Stimulated activated effector memory CD8-positive, alpha-beta T cell treated with anti-CD3 and anti-CD28 coated beads, Interleukin-12 subunit alpha, Interleukin-12 subunit beta, amount 100 ng/mL, for 72 hours (primary cell): ENCODE measurements around the gene CAPZB.

Source experiments
- ATAC-seq: fragments of 150-1000 bp; cut with Tn5 transposase; 2 replicates; pipeline ENCODE4 v1.10.0; 2021
- DNase-seq, 2 donors: peaks; one replicate each; pipeline ENCODE4 v3.0.0; 2021 to 2022; ENCODE audit warnings: low spot score in 2 of 2
- H3K27ac Mint-ChIP-seq: one replicate; pipeline ENCODE4 v1.8.0; 2022; ENCODE audit warnings: mild to moderate bottlenecking, mixed read lengths
- H3K36me3 Mint-ChIP-seq: one replicate; pipeline ENCODE4 v1.8.0; 2022; ENCODE audit warnings: mild to moderate bottlenecking, mixed read lengths
- H3K4me1 Mint-ChIP-seq: one replicate; pipeline ENCODE4 v1.8.0; 2022; ENCODE audit warnings: mixed read lengths
- H3K4me3 Mint-ChIP-seq: one replicate; pipeline ENCODE4 v1.8.0; 2022; ENCODE audit warnings: mild to moderate bottlenecking, mixed read lengths
- H3K9me3 Mint-ChIP-seq: one replicate; pipeline ENCODE4 v1.8.0; 2022; ENCODE audit warnings: mixed read lengths

CAPZB gene

DNA sequence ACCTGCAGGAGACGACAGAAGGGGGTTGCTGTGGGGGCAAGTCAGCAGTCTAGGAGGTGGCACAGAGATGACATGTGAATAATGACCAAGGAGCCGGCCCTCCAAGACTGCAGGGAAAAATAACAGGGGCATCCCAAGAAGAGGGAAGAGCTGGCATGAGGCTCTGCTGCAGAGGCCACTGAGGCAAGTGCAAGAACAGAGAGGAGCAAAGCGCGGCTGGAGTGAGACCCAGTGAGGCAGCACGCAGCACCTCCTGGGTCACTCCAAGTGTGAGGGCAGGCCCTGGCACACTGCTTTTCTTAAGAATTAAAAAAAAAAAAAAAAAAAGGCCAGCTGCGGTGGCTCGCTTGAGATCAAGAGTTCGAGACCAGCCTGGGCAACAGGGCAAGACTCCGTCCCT lies 93.1 kb downstream of the CAPZB start:
- peaks cover 85% of the 10 kb centered on the region for H3K4me1 Mint-ChIP-seq
- H3K4me3 Mint-ChIP-seq = peak overlapping the region; percentile 64
- DNase-seq (no peak), ATAC-seq (no peak)
- no peaks in the 10 kb centered on the region for H3K9me3 Mint-ChIP-seq
- peaks cover 43% of the 10 kb centered on the region for H3K36me3 Mint-ChIP-seq
- peak overlapping the region; percentile 79 for H3K27ac Mint-ChIP-seq

DNA sequence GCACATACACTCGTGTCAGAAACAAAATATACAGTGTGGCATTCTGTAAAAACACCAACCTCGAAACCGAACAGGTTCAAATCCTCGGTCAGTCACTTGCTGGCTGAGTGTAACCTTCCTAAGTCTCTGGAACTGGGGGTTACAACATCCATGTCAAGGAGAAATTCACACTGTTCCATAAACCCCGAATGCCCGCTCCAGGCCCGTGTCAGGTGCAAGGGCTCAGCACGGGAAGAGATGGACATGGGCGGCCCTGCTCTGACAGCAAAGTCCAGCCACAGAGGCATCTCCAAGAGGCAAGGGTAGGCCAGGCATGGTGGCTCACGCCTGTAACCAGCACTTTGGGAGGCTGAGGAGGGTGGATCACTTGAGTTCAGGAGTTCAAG lies 93.8 kb downstream of the CAPZB start:
- DNase-seq (no peak), ATAC-seq (peak; percentile 27)
- H3K4me3 Mint-ChIP-seq = peak overlapping the region; percentile 64
- peak overlapping the region; percentile 79 for H3K27ac Mint-ChIP-seq
- peaks cover 43% of the 10 kb centered on the region for H3K36me3 Mint-ChIP-seq
- H3K9me3 Mint-ChIP-seq = no peaks in the 10 kb centered on the region
- H3K4me1 Mint-ChIP-seq = peaks cover 82% of the 10 kb centered on the region

DNA sequence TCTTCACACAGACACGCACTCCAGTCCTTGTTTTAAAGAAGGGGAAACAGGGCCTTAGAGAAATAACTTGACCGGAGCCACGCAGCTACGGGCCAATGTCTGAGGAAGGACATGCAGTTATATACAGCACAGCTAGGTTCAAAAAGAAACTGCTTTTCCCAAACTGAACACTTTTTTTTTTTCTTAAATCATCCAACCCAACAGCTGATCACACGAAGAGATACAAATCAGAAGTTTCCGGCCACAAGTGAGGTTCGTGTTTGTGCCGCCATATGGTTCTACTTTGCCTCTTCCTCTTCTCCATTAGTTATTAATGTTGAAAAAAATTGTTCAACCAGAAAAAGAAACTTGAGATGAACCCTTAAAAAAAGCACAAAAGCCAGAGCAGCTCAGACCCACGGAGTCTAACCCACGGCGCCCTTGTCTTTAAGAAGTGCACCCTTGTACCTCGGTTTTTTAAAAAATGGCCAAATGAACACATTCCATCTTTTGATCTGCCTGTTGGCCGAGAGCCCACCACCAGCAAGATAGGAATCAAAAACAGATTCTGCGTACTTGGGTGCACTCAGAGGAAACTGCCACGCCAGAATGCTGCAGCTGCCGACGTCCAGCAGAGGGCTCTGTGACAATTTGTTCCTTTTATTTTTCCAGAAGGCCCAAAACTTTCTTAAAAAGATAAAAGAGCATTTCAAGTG lies 94.3 kb downstream of the CAPZB start:
- peak; percentile 60 for ATAC-seq
- peak in 1 of 2 donors; percentile 62 for DNase-seq
- peak overlapping the region; percentile 79 for H3K27ac Mint-ChIP-seq
- H3K9me3 Mint-ChIP-seq = no peaks in the 10 kb centered on the region
- peaks cover 80% of the 10 kb centered on the region for H3K4me1 Mint-ChIP-seq
- peaks cover 48% of the 10 kb centered on the region for H3K36me3 Mint-ChIP-seq
- H3K4me3 Mint-ChIP-seq = peak overlapping the region; percentile 64

DNA sequence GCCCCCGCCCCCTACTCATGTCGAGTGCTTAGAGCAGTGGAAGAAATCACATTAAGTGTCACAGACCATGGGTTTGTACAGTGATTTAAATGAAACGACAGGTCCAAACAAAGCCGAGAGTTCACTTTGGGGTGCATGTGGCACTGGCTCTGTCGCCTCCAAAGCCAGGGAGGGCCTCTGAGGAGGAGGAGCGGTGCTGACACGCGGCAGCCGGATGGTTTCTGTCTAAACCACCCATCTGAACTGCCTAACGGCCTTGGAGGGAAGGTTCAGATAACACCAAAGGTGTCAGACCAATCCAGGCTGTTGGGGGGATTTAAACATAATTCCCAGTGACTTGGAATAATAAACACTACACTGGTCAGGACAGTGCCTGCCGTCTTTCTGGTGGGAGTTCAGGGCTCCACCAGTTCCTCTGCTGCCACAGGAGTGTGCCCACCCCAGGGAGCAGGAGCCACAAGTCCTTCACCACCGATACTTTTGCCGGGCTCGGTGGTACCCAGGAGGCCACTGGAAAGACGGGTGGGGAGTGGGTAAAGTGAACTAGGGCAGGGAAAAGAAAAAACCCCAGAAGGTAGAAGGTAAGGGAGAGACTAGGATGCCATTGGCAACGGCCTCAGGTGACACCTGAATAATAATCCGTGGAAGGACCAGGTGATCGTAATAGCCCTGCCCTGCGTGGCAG lies 95.0 kb downstream of the CAPZB start:
- H3K9me3 Mint-ChIP-seq = no peaks in the 10 kb centered on the region
- H3K27ac Mint-ChIP-seq = peak overlapping the region; percentile 79
- H3K36me3 Mint-ChIP-seq = peaks cover 49% of the 10 kb centered on the region
- peak overlapping the region; percentile 64 for H3K4me3 Mint-ChIP-seq
- no peak for ATAC-seq
- no peak for DNase-seq
- H3K4me1 Mint-ChIP-seq = peaks cover 73% of the 10 kb centered on the region

DNA sequence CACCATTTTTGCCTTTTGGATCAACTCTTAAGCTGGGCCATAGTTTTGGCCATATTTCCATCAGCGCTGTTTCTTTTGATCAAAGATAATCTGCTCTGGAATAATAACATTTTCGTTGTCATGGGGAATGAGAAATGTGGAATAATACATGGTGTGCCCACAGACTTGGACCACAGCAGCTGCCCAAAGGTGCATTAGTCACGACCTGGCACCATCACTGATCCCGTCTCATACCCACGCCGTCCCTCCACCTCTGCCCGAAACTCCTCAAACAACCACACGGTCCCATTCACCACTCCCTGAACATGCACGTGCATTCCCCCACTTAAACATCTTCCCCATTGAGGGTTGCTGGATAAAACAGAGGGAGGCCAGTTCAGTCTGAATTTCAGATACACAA lies 96.4 kb downstream of the CAPZB start:
- DNase-seq = no peak
- Mint-ChIP-seq H3K4me3 (no peak overlapping the region), H3K4me1 (peaks cover 76% of the 10 kb centered on the region), H3K9me3 (no peaks in the 10 kb centered on the region), H3K36me3 (peaks cover 51% of the 10 kb centered on the region), H3K27ac (peak overlapping the region; percentile 79)
- no peak for ATAC-seq

DNA sequence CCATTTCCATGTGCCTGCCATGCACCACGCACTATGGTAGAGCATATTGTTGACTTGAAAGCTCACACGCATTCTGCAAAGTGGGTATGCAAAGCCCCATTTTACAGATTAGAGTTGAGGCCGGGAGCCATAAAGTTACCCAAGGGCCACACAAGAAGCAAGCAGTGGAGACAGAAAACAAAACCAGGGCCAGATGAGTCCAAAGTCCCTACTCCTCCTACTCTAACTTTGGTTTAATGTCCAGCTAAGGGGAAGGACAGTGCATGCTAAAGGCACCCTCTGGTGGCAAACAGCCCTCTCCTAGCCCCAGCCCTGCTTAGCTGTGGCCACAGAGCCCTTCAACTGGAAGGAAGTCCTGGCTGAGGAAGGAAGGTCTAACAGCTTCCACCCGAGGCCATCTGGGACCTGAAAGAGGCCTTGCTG lies 98.3 kb downstream of the CAPZB start:
- ATAC-seq (no peak), DNase-seq (no peak)
- Mint-ChIP-seq H3K36me3 (peaks cover 68% of the 10 kb centered on the region), H3K4me1 (peaks cover 57% of the 10 kb centered on the region), H3K9me3 (no peaks in the 10 kb centered on the region), H3K27ac (peak overlapping the region; percentile 68), H3K4me3 (no peak overlapping the region)

DNA sequence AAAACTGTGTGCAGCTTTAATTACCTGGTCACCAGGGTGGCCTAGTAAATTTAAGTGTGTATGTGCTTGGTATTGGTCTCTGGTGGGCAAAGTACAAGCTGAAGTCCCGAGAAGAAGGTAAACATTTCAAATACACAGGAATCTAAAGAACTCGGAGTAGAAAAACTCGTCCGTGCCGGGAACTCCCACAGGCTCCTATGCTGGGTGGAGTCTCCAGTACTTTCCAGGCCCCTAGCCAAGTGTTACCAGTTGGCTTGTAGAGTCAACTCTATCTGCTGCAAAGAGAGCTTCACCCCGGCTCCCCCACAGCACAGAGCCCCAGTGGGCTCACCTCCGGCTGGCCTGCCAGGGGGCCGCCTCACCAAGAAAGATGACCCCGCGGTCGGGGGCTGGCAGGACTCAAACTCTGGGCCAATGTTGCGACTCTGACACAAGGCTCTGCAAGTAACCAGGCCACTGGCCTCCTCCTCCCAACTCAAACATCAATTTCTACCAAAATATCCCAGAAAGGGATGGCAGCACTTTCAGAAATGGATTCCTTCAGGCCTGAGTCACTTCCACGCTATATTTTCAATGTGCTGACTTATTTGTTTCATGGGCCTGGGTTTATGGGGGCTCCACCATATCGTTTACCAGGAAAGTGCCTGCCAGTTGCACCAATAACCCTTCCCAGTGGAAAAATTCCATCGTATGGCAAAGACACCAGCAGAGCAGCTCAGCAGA lies 99.3 kb downstream of the CAPZB start:
- H3K9me3 Mint-ChIP-seq = no peaks in the 10 kb centered on the region
- no peak for ATAC-seq

DNA sequence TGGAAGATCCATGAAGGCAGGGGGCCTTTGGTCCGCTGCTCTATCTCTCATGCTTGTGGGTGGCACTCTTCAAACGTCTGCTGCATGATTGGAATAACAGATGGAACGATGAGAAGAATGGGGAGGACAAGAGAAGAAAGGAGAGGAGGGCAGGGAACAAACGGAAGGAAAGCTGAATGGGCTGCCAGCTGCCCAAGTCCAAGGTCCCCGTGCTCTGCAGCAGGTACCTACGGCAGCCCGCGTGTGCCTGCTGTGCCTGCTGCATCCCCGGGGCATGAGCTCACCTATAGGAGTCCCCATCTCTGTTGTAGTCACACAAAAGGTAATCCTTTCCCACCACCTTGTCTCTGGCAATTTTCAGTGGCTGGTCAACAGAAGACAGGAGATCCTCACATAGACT lies 100.1 kb downstream of the CAPZB start:
- Mint-ChIP-seq H3K36me3 (peaks cover 83% of the 10 kb centered on the region), H3K4me3 (no peak overlapping the region), H3K27ac (peak overlapping the region; percentile 70), H3K4me1 (peaks cover 39% of the 10 kb centered on the region), H3K9me3 (no peaks in the 10 kb centered on the region)
- DNase-seq = no peak
- no peak for ATAC-seq

More for the DNA sequence above, 99.3 kb downstream of the CAPZB start:
- H3K4me3 Mint-ChIP-seq = no peak overlapping the region
- no peak for DNase-seq
- peak overlapping the region; percentile 70 for H3K27ac Mint-ChIP-seq
- peaks cover 75% of the 10 kb centered on the region for H3K36me3 Mint-ChIP-seq
- peaks cover 47% of the 10 kb centered on the region for H3K4me1 Mint-ChIP-seq

DNA sequence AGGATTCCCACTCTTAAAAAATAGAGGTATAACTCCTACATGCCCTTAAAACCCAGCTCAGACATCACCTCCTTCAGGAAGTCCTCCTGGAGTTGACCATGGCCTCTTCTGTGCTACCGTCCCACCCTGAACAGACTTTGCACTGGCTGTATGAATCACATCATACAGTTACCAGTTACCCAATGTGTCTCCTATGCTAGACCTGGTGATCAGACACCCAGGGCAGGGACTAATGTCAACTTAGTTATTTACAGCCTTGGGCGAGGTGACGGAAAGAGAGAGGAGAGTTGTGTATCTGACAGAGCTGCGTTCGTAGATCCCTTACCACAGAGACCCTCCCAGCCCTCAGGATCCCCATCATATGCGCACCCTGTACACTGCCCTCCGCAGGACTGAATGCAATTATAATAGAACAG lies 100.6 kb downstream of the CAPZB start:
- ATAC-seq = no peak
- Mint-ChIP-seq H3K4me1 (peaks cover 36% of the 10 kb centered on the region), H3K9me3 (no peaks in the 10 kb centered on the region), H3K27ac (peak overlapping the region; percentile 70), H3K36me3 (peaks cover 87% of the 10 kb centered on the region), H3K4me3 (no peak overlapping the region)
- no peak for DNase-seq

DNA sequence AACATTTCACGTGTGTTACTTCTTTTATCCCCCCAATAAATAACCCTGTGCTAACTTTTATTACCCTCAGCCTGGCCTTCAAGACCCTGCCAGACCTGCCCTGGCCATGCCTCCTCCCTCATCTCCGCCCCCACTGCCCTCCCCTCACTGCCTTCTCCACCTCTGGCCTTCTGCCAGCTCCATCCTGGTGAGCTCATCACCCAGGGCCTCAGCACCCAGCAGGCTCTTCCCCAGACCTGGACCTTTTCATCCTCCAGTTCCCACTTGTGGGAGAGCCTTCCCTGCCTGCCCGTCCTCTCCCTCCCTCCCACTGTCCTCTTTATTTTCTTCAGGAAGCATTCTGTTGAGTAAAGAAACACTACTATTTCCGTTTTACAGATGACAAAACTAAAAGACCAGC lies 101.2 kb downstream of the CAPZB start:
- Mint-ChIP-seq H3K4me3 (no peak overlapping the region), H3K9me3 (no peaks in the 10 kb centered on the region), H3K4me1 (peaks cover 36% of the 10 kb centered on the region), H3K27ac (peak overlapping the region; percentile 70), H3K36me3 (peaks cover 87% of the 10 kb centered on the region)
- no peak for ATAC-seq
- DNase-seq = no peak

DNA sequence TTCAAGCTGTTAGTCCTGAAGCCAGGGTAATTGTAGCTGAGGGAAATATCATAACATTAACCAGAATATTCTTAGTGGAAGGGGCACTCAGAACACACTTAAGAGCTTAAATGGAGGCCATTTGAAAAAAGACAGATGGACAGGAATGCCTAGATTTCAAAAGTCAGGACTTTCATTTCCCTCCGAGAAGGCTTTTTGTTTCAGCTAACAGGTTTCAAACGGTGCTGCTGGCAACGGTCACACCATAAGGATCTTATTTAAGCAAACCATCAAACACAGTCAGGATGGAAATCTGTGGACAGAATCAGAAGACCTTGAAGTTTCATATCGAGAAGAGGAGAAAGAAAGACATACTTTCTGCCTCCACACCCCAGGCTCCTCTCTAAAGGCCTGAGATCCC lies 103.1 kb downstream of the CAPZB start:
- Mint-ChIP-seq H3K9me3 (no peaks in the 10 kb centered on the region), H3K4me3 (no peak overlapping the region), H3K4me1 (peaks cover 33% of the 10 kb centered on the region), H3K36me3 (peaks cover 93% of the 10 kb centered on the region), H3K27ac (peak overlapping the region; percentile 20)
- ATAC-seq = no peak
- DNase-seq = no peak

DNA sequence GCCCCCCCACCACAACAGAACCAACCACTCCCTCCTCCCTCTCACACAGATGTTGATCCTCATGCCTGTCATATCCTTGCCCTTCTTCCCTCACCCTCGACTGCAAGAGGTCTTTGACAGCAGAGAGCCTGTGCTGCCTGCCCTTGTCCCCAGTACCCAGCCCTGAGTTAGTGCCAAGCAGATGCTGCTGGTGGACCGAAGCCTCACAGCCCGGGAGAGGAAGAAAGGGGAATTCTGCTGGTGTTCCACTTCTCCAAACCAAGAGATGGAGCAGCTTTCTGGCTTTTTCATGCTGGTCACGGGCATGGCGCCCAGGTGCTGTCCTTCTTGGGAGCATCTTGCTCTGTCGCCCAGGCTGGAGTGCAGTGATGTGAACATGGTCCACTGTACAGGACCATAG lies 104.1 kb downstream of the CAPZB start:
- Mint-ChIP-seq H3K36me3 (peaks cover 100% of the 10 kb centered on the region), H3K27ac (no peak overlapping the region), H3K4me1 (peaks cover 33% of the 10 kb centered on the region), H3K9me3 (no peaks in the 10 kb centered on the region), H3K4me3 (no peak overlapping the region)
- ATAC-seq = no peak
- no peak for DNase-seq

DNA sequence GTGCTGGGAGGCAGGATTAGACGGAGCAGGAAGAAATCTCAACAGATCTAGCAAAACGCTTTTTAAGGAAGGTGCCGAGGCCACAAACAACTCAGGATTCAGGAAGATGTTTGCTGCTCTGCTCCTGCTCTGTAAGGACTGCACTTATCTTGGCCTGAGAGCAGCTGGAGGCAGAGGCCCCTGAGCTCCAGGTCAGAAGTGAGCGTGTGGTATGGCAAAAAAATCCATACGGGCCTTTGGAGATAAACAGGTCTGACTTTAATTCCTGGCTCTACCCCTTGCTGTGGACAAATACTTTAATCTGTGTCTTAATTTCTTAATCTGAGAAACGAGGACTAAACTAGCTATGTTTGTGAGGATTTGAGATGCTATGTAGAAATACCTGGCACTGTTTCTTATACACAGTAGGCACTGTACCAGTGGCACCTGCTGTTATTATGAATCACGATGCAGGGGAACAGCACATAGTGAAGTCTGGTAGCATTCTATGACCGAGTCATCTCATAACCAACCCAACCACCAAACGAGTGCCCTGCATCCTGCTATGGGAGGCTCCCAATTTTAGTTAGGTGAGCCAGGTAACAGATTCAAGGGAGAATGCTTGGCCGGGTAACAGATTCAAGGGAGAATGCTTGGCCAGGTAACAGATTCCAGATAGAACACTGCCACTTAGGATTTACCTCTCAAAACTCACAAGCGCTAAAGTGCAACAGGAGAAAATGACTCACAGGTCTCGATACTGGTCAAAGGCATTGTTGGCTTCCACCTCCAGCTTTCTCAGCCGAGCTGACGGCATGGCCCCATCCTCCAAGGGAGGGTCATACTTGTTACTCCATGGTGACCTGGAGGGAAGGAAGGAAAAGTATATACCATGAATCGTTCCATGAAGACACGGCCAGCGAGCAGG lies 107.3 kb downstream of the CAPZB start:
- no peak for DNase-seq
- peaks cover 96% of the 10 kb centered on the region for H3K36me3 Mint-ChIP-seq

DNA sequence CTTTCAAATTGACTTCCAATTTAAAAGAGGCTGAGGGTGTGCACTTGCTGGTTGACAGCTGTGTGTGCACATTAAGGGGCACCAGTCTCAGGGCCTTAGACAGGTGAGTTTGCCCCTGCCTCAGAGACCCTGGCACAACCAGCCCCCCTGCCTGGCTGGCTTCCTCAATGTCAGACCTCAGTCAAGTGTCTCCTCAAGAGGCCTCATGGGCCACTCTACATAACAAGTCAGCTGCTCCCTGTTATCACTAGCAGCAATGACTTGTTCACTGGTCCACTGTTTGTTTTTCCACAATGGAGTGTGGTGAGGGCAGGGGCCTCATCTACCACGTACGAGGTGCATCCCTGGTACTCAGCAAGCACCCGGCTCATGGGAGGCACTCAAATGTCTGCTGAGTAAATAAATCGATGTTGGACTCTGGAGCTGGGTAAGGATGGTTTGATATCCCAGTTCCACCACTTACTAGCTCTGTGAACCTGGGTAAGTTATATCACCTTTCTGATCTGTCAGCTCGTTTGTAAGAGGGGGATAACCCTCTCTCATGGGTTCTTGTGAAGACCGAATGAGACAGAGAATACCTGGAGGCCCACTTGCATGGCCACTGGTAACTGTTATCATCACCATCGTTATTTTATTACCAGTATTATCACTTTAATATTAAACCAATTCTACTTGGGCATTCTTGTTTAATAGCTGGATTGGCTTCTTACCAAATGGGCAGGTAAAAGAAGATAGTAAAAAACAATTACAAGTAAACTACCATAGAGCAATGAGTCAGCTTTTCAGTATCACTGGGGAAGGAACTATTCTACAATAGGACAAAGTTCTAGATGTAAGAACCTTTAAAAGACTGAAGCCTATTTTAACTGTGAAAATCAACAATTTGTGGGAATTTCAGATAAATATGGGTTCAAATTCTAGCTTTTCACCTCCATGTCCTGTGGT lies 108.6 kb downstream of the CAPZB start:
- peaks cover 33% of the 10 kb centered on the region for H3K4me1 Mint-ChIP-seq
- no peaks in the 10 kb centered on the region for H3K9me3 Mint-ChIP-seq
- no peak overlapping the region for H3K4me3 Mint-ChIP-seq
- DNase-seq (no peak), ATAC-seq (no peak)
- H3K36me3 Mint-ChIP-seq = peaks cover 92% of the 10 kb centered on the region
- peak overlapping the region; percentile 43 for H3K27ac Mint-ChIP-seq

More for the DNA sequence above, 107.3 kb downstream of the CAPZB start:
- H3K4me1 Mint-ChIP-seq = peaks cover 33% of the 10 kb centered on the region
- H3K4me3 Mint-ChIP-seq = no peak overlapping the region
- H3K27ac Mint-ChIP-seq = peak overlapping the region; percentile 83
- H3K9me3 Mint-ChIP-seq = no peaks in the 10 kb centered on the region
- ATAC-seq = peak; percentile 96
